Suppressor macrophage treated with lipopolysaccharide for 4 hours (primary cell): ENCODE results near the gene LRRC46.
A peak's percentile ranks its signal among the peaks of the same experiment; 100 is the strongest.

Experiments used
- DNase-seq: peaks from one replicate; pipeline ENCODE4 v3.0.0-alpha.2; 2020

The LRRC46 gene

GRCh38 chr17:47810200-47810821 lies 21.2 kb upstream of the LRRC46 start:
- DNase-seq, result no peak

DNA sequence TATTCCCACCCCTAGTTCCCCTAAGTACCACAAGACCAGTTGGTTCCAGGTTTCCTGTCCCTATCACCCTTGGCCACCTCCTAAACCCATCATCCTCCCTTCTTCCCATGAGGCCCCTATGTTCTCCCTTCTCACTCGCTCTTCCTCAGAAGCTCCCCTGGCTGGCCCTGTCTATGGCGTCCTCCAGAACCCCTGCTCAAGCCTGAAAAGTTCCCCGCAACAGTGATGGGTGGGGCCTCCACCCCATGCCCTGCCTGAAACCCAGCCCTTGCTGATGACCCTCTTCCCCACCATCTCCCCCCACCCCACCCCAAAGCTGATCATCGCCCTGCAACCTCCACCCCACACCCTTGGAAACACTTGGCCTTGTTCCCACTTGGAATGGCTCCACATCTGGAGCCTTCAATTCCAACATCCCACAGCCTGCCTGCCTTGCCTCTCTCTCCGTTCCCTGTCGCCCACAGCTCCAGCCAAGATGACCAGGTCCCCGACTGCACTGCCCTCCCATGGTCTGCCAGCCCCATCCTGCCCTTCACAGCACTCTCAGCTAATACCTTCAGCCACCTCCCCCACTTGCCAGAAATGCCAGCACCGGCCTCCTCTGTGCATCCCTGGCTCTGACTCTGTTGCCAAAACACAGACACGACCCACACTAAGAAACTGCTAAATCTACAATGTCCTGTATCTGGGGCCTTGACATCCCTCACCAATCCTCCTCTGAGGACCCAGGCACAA lies 20.4 kb upstream of the LRRC46 start:
- no peak for DNase-seq

DNA sequence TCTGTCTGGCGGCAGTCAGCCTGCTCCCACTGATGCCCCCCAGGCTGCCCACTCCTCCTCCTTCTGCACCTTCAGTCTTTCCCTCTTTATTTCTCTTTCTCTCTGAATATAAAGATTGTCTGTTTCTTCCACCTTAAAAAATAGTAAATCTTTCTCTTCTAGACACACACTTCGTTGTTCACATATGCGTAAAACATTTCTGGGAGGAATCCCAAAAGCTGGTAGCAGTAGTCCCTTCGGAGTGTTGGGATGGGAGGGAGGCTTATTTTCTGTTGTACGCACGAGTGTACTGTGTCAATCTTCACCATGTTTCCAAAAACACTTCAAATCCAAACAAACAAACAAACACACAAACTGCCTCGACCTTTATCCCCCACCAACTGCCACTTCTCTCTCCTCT lies 19.8 kb upstream of the LRRC46 start:
- no peak for DNase-seq

DNA sequence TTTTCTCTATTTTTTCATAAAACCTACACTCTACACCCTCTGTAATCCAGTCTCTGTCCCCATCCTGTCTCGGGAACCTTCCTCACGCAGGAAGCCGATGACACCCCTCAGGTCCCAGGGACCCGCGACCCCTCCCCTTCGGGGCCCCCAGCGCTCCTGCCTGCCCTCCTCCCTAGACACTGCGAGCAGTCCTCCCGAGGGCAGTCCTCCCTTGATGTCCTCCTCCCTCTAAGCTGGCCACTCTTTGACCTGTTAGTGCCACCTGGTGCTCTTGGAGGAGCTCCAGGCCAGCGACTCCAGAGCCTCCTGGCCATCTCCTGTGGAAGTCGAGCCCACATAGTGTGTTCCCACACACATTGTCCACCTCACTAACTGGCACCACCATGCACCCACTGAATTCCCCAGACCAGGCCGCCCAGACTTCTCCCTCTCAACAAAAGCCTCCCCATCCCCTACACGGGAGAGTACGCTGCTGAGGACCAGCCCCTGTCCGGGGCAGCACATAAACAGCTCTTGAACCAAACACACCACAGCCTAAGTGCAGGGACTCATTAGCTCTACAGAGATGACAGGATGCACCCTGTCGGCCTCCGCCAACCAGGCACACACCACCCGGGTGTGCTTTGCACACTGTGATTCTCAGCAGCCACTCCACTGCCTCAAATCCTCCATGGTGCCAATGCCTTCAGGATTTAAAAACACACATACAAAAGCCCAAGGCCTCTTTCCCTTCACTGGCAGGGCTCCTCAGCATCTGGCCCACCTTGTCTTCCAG lies 19.1 kb upstream of the LRRC46 start:
- DNase-seq, result no peak

- DNase-seq, result no peak
Measured at GRCh38 chr17:47813077-47813476, 18.4 kb upstream of the LRRC46 start.

DNA sequence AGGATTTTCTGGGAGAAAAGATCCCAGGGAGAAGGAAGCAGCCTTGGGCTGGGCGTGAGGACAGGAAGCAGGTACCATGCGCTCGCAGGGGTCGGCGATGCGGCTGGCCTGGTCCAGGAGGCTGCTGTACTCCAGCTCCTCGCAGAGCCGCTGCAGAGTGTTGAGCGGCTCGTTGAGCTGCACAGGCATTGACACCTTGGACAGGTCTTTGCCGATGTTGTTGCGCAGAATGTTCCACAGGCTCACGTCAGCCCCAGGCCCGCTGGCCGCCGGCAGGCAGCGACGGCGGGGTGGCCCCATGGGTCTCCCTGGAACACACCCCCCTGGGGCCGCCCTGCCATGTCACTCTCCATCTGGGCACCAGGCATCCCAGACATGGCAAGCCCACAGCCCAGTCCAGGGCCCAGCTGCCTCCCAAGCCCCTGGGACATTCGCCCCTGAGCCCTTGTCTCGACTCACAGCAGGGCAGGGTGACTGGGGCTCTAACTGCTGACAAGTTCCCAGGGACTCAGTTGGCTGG lies 17.9 kb upstream of the LRRC46 start:
- DNase-seq, result no peak

GRCh38 chr17:47815106-47815918 lies 16.2 kb upstream of the LRRC46 start:
- no peak for DNase-seq

GRCh38 chr17:47816111-47816735 lies 15.2 kb upstream of the LRRC46 start:
- no peak for DNase-seq

DNA sequence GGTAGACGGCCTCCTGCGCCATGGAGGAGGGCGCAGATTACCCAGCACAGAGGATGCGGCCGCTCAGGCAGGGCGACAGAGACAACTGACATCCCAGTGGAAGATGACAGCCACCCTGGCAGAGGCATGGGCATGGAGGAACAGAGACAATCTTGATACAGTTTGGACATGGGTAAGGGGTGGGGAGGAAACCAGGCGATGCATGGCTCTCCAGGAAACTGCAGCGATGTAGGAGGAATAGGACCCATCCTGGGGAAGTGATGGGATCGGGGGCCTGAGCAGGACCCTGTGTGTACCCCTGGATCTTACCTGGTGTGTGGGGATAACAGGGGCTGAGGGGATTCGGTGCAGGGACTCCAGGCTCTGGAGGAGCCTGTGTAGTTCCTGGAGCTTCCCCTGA lies 14.5 kb upstream of the LRRC46 start:
- no peak for DNase-seq

DNA sequence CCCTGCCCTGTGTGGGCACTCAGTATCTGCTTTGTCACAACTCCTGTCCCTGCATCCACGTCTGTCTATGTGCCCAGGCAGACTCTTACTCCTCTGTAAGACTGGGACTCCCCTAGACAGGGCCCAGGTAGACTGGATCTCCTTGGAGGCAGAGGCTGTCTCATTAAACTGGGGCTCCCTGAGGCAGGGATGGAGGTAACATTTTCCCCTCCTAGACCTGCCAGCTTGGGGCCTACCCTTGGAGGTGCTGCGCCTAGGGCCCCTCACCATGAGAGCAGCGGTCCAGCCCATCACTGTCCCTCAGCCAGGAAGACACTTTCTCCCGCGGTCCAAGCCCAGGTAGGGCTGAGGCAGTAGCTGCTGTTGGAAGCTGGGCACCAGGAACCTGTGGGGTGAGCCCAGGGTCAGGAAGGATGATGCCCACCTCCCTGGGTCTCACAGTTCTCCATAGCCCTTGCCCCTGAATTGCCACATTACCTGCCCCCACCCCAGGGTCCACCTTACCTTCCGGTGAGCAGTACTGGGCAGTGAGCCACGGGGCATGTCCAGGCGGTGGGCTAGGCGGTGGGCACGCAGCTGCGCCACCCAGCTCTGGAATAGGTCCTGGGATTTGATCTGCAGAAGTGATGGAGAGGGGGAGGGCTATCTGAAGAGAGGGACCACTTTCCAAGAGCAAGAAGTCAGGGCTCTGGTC lies 13.3 kb upstream of the LRRC46 start:
- no peak for DNase-seq

DNA sequence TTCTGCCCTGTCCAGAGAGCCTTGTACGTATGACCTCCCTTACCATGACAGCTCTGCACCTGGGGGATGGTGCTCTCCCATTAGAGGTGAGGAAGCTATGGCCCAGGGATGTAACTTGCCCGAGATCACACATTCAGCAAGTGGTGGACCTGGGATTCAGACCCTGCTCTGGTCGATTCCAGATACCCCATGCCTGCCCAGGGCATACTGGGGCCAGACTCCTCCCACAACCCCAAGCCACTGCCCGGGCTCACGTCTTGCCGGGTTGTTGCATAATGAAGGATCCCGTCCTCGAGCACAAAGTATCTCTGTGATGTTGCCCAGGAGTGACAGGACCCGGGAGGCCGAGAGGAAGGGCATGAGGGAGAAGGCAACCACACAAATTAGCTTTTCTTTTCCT lies 12.0 kb upstream of the LRRC46 start:
- no peak for DNase-seq

DNA sequence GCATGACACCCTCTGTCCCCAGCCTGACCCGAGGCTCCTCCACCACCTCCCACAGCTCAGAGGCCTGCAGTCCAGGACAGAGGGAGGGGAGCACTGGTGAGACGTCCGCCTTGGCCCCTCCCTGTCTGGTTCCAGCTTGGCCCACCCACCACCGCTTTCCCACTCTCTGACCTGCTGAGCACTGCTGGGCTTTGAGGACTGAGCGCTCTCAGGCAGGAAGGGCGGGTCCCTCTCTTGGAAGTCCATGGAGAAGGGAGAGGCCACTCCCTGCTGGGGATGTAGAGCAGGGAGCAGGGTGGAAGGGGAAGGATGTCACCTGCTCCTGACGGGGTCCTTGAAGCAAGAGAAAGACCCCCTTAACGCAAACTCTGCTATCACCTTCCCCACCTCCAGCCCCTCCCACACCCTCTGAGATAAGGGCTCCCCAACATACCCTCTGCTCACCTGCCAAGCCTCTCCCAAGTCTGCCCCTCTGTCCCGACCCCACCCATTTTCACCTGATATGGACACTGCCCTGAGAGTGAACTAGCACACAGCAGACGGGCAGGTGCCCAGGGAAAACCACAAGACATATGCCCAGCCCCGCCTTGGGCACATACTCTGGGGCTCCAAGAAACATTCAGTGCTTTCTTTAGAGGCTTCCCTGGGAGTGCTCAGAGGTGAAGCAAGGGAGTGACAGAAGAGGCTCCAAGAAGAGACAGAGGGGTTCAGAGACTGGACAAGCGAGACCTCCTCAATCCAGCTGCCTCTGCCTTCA lies 11.3 kb upstream of the LRRC46 start:
- DNase-seq, result no peak

DNA sequence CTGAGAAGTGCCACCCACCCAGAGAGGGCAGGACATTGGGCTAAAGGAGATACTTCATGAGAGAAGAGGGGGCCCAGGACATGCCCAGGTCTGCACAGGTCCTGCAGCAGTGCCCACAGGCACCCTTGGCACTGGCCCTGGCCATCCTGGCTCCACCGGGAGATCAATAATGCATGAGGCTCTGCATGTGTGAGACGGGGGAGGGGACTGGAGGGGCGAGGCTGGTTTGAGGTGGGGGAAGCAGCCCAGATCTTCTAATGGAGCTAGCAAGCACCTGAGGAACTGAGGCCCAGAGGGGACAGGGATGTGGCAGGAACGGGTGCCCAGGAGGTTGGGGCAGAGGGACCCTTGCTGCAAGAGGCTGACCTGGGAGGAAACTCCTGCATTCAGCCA lies 10.4 kb upstream of the LRRC46 start:
- DNase-seq, result no peak

DNA sequence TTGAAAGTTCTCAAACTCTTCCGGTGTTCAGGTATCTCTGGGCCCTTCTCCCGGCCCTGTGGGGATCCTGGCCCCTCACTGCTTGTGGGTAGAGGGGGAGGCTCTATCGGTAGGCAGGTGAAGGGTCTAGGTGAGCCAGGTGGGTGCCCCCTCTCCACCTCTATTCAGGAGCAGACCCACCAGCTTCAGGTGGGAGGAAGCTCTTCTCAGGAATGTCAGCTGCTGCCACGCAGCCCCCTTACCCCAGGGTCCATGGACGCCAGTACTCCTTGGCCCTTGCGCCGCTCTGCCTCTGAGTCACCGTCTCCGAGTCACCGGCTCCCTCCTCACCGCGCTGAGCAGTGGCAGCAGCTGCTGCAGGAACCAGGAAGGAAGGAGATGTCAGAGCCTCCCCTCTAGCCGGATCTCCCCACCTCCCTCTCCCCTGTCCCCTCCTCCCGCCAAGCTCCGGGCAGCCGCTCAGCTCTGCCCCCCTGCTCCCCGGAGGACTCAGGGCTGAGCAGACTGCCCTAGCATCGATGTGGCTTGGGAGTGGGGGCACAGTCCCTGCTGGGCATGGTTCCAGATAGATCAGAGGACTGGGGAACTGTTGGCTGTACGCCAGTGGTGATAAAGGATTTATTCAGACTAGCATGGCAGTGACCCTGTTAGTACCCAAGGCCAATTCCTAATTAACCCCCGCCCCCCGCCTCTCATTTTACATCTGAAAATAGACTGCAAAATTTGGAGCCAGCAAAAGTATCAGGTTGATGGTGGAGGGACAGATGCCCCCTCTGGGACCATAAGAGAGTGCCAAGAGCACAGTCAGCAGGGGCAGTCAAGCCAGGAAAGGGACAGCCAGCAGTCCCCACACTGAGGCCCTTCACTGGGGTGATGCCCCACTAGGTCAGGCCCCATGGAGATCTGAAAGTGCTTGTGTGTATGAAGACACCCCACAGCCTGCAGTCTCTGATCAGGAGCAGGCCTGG lies 9.8 kb upstream of the LRRC46 start, which contains the start of gene OSBPL7:
Gene OSBPL7, minus strand, starts transcription at position 371 of the 968 bp plus-strand sequence. CDS start 1,516 bp downstream, outside the sequence.
- peak; percentile 78 for DNase-seq

DNA sequence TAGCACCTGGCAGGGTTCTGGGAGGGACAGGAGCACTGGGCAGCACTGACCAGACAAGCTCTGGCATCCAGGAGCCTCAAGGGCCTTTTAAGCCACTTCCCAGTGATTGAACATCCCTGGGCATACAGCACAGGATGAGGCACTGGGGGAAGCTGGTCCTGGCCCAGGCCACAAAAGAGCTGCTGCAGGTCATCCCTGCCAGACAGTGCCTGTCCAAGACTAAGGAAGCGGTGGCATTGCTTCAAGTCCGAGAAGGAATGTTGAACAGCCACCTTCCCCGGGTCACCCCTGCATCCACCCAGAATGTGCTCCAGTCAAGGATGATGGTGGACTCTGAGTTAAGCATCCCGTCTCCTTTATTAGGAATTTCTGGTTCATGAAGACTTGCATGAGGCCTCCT lies 8.7 kb upstream of the LRRC46 start:
- DNase-seq, result no peak

DNA sequence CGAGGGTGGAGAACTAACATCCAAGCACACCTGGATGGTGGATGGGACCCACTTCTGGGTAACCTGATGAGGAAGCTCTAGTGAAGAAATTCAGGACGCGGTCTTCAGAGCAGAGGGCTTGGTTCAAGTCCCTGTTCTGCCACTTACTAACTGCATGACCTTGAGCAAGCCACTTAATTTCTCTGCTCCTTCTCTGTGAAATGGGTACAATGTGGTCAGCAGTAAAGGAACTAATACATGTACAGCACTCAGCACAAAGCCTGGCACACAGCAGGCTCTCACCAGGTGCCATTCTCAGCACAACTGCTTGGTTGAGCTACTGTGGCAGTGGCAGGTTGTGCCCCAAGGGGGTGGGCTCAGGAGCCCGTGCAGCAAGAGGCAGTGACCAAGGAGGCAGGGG lies 8.0 kb upstream of the LRRC46 start:
- DNase-seq, result no peak

DNA sequence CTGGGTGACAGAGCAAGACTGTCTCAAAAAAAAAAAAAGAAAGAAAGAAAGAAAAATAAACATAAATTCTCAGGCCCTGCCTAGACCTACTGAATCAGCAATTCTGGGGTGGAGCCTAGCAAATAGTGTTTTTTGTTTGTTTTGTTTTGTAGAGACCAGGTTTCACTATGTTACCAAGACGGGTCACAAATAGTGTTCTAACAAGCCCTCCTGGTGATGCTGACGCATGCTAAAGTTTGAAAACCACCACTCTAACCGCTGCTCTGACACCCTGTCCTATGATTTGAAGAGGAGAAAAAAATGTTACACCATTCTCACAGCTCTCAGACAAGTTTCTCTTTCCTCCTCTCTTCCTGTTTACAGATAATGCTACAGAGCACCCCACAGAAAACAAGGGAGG lies 1.6 kb upstream of the LRRC46 start:
- no peak for DNase-seq

DNA sequence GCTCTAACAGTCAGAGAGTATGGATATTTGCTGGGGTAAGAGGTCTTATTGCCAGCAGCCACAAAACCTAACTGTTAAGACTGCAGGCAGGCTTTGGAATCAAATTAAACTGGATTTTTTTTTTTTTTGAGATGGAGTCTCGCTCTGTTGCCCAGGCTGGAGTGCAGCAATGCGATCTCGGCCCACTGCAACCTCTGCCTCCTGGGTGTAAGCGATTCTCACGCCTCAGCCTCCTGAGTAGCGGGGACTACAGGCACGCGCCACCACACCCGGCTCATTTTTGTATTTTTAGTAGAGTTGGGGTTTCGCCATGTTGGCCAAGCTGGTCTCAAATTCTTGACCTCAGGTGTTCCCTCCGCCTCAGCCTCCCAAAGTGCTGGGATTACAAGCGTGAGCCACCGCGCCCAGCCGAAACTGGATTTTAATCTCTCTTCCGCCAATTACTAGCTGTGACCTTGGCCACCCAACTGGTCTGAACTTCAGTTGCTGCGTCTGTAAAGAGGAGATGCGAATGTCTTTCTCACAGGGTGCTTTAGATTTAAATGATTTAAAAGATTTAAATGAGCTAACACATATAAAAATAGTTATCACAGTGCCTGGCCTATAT lies 971 bp upstream of the LRRC46 start:
- no peak for DNase-seq

- peak; percentile 59 for DNase-seq
Measured at GRCh38 chr17:47831934-47832327, 461 bp downstream of the LRRC46 start.
